CD4-positive, alpha-beta T cell treated with Interferon gamma for 1 hour (primary cell): ENCODE data around the gene MS4A8.
"Not testable (repeated sequence)": the region's sequence is repeated elsewhere in the genome, so short reads cannot be mapped to it uniquely, and the experiment has no call there.

Experiments used
- DNase-seq: peaks from one replicate; pipeline ENCODE4 v3.0.0-alpha.2; 2020

The MS4A8 gene

GRCh38 chr11:60699284-60699691, at the start of gene MS4A8:
MS4A8 (plus strand) TSS chr11:60699612; CDS start chr11:60700861, 1,249 bp downstream.
- no peak for DNase-seq

GRCh38 chr11:60657888-60658287, 41.5 kb upstream of the MS4A8 start:
- DNase-seq = no peak

GRCh38 chr11:60658409-60658808, 41.0 kb upstream of the MS4A8 start:
- no peak for DNase-seq

GRCh38 chr11:60672255-60672654, 27.2 kb upstream of the MS4A8 start:
- no peak for DNase-seq

GRCh38 chr11:60678231-60678630, 21.2 kb upstream of the MS4A8 start:
- not testable (repeated sequence) for DNase-seq

- no peak for DNase-seq
Measured at GRCh38 chr11:60679879-60680278, 19.5 kb upstream of the MS4A8 start.

- no peak for DNase-seq
Measured at GRCh38 chr11:60680455-60681119, 18.8 kb upstream of the MS4A8 start.

GRCh38 chr11:60684541-60684848, 14.9 kb upstream of the MS4A8 start:
- peak; percentile 5 for DNase-seq

GRCh38 chr11:60691661-60692060, 7.8 kb upstream of the MS4A8 start:
- DNase-seq = no peak

- no peak for DNase-seq
Measured at GRCh38 chr11:60699936-60700335, 524 bp downstream of the MS4A8 start.

- DNase-seq = no peak
Measured at GRCh38 chr11:60700689-60701468, 1.5 kb downstream of the MS4A8 start.

- no peak for DNase-seq
Measured at GRCh38 chr11:60701469-60701818, 2.0 kb downstream of the MS4A8 start.

- DNase-seq = no peak
Measured at GRCh38 chr11:60703374-60703773, 4.0 kb downstream of the MS4A8 start.

GRCh38 chr11:60705895-60706294, 6.5 kb downstream of the MS4A8 start:
- DNase-seq = no peak

GRCh38 chr11:60706931-60707330, 7.5 kb downstream of the MS4A8 start:
- no peak for DNase-seq

- no peak for DNase-seq
Measured at GRCh38 chr11:60710482-60710881, 11.1 kb downstream of the MS4A8 start.

GRCh38 chr11:60711276-60711675, 11.9 kb downstream of the MS4A8 start:
- no peak for DNase-seq

- not testable (repeated sequence) for DNase-seq
Measured at GRCh38 chr11:60713423-60713822, 14.0 kb downstream of the MS4A8 start.

GRCh38 chr11:60717956-60718355, 18.5 kb downstream of the MS4A8 start:
- DNase-seq = peak; percentile 12

- no peak for DNase-seq
Measured at GRCh38 chr11:60718524-60719316, 19.3 kb downstream of the MS4A8 start.

GRCh38 chr11:60719391-60719790, 20.0 kb downstream of the MS4A8 start:
- DNase-seq = no peak

- DNase-seq = no peak
Measured at GRCh38 chr11:60720460-60720859, 21.0 kb downstream of the MS4A8 start.

GRCh38 chr11:60724420-60724819, 25.0 kb downstream of the MS4A8 start, which contains the start of gene MS4A18:
MS4A18 (plus strand) TSS chr11:60724720.
- no peak for DNase-seq

GRCh38 chr11:60725592-60725991, 26.2 kb downstream of the MS4A8 start:
- DNase-seq = no peak
